Osteocyte (in vitro differentiated cells): ENCODE measurements around the gene DNAJB12. TPM values are rescaled to one million over a fixed set of nuclear protein-coding genes. Genes with fewer than 3 reads are reported as not detected.

Experiments used
- DNase-seq: peaks from one replicate; pipeline ENCODE4 v3.0.0; 2021; ENCODE audit warnings: mixed read lengths; ENCODE audit not compliant: unreplicated experiment; ENCODE audit errors: extremely low spot score
- H3K27ac Mint-ChIP-seq: one replicate; pipeline ENCODE4 v1.8.0; 2021; ENCODE audit warnings: mild to moderate bottlenecking, mixed read lengths; ENCODE audit not compliant: unreplicated experiment
- H3K27me3 Mint-ChIP-seq: one replicate; pipeline ENCODE4 v1.8.0; 2021; ENCODE audit warnings: mixed read lengths; ENCODE audit not compliant: unreplicated experiment
- H3K36me3 Mint-ChIP-seq: one replicate; pipeline ENCODE4 v1.8.0; 2021; ENCODE audit warnings: mixed read lengths; ENCODE audit not compliant: unreplicated experiment
- H3K4me1 Mint-ChIP-seq: one replicate; pipeline ENCODE4 v1.8.0; 2021; ENCODE audit warnings: mixed read lengths; ENCODE audit not compliant: unreplicated experiment
- H3K4me3 Mint-ChIP-seq: one replicate; pipeline ENCODE4 v1.8.0; 2021; ENCODE audit warnings: mild to moderate bottlenecking, moderate library complexity, mixed read lengths; ENCODE audit not compliant: unreplicated experiment
- H3K9me3 Mint-ChIP-seq: one replicate; pipeline ENCODE4 v1.8.0; 2021; ENCODE audit warnings: mixed read lengths; ENCODE audit not compliant: unreplicated experiment
- total RNA-seq: library from RNA; stranded (reverse); gene quantifications from 2 replicates; pipeline ENCODE4 v1.2.1, GENCODE V29; 2021
- TF ChIP-seq, protein P1 (sequence below): fragments of 200-600 bp; sonication (generic); IDR thresholded peaks from 2 replicates; pipeline ENCODE4 v1.5.0; 2021; ENCODE audit warnings: antibody characterized with exemption, mild to moderate bottlenecking, moderate library complexity

The DNAJB12 gene
- total RNA-seq, 1 donor from 2014 or later, result 43.0 TPM

DNA sequence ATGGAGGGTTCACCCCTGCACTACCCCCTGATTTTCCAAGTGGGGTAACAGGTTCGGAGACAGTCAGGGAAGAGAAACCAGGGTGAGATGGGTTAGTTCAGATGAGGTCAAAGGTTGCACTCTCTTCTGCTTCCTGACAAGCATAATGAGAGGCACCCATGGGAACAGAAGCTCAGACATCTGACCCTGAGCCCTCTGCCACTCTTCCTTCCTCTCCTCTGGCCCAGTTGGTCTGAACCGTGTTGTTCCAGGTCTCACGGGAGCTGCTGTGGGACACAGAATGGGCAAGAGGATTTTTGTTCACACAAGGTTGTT, 38.4 kb downstream of the DNAJB12 start:
- TF ChIP-seq, protein P1, sequence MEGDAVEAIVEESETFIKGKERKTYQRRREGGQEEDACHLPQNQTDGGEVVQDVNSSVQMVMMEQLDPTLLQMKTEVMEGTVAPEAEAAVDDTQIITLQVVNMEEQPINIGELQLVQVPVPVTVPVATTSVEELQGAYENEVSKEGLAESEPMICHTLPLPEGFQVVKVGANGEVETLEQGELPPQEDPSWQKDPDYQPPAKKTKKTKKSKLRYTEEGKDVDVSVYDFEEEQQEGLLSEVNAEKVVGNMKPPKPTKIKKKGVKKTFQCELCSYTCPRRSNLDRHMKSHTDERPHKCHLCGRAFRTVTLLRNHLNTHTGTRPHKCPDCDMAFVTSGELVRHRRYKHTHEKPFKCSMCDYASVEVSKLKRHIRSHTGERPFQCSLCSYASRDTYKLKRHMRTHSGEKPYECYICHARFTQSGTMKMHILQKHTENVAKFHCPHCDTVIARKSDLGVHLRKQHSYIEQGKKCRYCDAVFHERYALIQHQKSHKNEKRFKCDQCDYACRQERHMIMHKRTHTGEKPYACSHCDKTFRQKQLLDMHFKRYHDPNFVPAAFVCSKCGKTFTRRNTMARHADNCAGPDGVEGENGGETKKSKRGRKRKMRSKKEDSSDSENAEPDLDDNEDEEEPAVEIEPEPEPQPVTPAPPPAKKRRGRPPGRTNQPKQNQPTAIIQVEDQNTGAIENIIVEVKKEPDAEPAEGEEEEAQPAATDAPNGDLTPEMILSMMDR, result no peak
- peak overlapping the region; percentile 29 for H3K27ac Mint-ChIP-seq
- H3K36me3 Mint-ChIP-seq, result no peaks in the 10 kb centered on the region
- no peak for DNase-seq
- no peak overlapping the region for H3K4me3 Mint-ChIP-seq
- no peaks in the 10 kb centered on the region for H3K9me3 Mint-ChIP-seq
- H3K4me1 Mint-ChIP-seq, result peaks cover 42% of the 10 kb centered on the region
- H3K27me3 Mint-ChIP-seq, result no peaks in the 10 kb centered on the region

DNA sequence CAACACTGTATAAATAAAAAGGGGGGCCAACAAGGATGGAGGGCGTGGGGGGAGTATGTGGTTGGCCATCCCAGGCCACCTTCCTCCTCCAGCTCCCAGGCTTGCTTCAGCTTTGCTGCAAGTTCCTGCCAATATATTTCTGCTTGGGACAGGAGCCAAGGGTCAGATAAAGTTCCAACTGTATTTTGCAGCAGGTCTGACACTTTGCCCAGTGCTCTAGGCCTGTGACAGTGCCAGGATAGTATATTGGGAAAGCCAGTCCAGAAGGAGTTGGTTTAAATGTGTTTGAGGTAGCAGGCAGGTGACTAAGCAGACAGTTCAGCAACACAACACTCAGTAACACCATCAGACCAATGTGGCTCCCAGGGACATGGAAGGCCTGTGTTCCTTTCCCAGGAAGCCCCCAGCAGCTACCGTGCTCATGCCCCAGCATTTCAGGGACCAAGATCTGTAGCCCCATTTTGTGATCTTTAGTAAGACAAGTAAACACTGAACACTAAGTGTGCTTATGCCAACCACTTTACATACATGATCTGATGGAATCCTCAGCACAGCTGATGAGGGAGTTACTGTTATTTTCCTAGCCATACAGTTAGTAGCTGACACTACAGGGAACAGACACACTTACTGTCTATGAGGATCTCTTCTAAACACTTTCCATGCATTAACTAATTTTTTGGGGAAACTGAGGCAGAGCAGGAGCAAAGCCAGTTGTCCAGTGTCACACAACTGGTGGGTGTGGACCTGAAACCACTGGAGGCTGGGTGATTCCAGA, 38.9 kb downstream of the DNAJB12 start:
- Mint-ChIP-seq H3K27ac (peak overlapping the region; percentile 29), H3K27me3 (no peaks in the 10 kb centered on the region), H3K4me1 (peaks cover 38% of the 10 kb centered on the region), H3K36me3 (no peaks in the 10 kb centered on the region), H3K9me3 (no peaks in the 10 kb centered on the region), H3K4me3 (no peak overlapping the region)
- TF ChIP-seq, protein P1, result no peak
- no peak for DNase-seq

DNA sequence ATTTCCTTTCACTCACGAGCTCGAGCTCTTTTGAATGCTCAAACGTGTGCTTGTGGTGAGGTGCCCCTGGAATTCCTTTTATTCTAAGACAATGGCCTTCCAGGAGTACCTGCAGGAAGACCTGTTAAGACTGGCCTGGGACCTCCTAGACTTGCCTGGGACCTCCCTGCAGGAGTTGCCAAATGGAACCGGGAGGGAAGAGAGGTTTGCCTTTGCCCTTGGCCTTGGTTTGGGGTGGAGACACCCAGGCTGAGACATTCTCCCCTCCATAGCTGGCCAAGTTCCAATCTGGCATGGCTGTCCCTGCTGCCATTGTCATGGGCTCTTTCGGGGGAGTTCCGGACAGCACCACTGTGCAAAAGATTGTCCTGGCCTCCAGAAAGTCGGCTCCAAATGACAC, 39.7 kb downstream of the DNAJB12 start:
- no peaks in the 10 kb centered on the region for H3K36me3 Mint-ChIP-seq
- H3K9me3 Mint-ChIP-seq, result no peaks in the 10 kb centered on the region
- peaks cover 38% of the 10 kb centered on the region for H3K4me1 Mint-ChIP-seq
- H3K4me3 Mint-ChIP-seq, result no peak overlapping the region
- TF ChIP-seq, protein P1, result no peak
- peak overlapping the region; percentile 29 for H3K27ac Mint-ChIP-seq
- DNase-seq, result no peak
- H3K27me3 Mint-ChIP-seq, result no peaks in the 10 kb centered on the region

DNA sequence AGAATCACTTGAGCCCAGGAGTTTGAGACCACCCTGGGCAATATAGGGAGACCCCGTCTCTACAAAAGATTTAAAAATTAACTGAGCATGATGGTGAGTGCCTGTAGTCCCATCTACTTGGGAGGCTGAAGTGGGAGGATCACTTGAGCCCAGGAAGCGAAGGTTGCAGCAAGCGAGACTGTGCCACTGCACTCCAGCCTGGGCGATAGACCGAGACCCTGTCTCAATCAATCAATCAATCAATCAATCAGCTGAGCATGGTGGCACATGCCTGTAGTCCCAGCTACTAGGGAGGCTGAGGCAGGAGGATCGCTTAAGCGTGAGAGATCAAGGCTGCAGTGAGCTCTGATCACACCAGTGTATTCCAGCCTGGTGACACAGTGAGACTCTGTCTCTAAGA, 40.5 kb downstream of the DNAJB12 start:
- H3K36me3 Mint-ChIP-seq, result no peaks in the 10 kb centered on the region
- H3K27ac Mint-ChIP-seq, result no peak overlapping the region
- peaks cover 41% of the 10 kb centered on the region for H3K4me1 Mint-ChIP-seq
- no peak overlapping the region for H3K4me3 Mint-ChIP-seq
- H3K9me3 Mint-ChIP-seq, result no peaks in the 10 kb centered on the region
- DNase-seq, result no peak
- TF ChIP-seq, protein P1, result no peak
- no peaks in the 10 kb centered on the region for H3K27me3 Mint-ChIP-seq

DNA sequence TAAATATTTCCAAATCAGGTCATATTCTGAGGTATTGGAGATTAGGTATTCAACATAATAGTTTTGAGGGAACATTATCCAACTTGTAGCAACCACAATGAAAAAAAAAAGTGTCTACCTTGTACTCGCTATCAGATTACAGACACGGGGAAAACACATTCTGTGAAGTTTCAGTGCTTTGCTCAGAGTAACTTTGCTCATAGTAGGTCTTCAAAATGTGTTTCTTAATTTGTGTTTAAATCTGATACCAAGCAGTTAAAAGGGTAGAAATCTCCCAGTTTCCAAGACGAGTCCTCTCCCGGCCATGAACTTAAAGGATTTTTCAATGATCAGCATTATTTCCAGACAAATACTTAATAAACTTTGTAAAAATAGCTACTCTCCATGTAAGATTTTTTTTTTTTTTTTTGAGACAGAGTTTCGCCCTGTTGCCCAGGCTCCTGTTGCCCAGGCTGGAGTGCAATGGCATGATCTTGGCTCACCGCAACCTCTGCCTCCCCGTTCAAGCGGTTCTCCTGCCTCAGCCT, 41.8 kb downstream of the DNAJB12 start:
- TF ChIP-seq, protein P1, result no peak
- H3K36me3 Mint-ChIP-seq, result no peaks in the 10 kb centered on the region
- no peak overlapping the region for H3K27ac Mint-ChIP-seq
- H3K4me3 Mint-ChIP-seq, result no peak overlapping the region
- DNase-seq, result no peak
- H3K27me3 Mint-ChIP-seq, result no peaks in the 10 kb centered on the region
- peaks cover 40% of the 10 kb centered on the region for H3K4me1 Mint-ChIP-seq
- no peaks in the 10 kb centered on the region for H3K9me3 Mint-ChIP-seq
